HG02610 (cell line): ENCODE data around the gene FBXW4.

ENCODE experiments used
- ATAC-seq: cut with Tn5 transposase; IDR thresholded peaks from one replicate; pipeline ENCODE4 v1.9.1; 2021; ENCODE audit warnings: mild to moderate bottlenecking, moderate library complexity; ENCODE audit not compliant: unreplicated experiment

FBXW4 gene, protein sequence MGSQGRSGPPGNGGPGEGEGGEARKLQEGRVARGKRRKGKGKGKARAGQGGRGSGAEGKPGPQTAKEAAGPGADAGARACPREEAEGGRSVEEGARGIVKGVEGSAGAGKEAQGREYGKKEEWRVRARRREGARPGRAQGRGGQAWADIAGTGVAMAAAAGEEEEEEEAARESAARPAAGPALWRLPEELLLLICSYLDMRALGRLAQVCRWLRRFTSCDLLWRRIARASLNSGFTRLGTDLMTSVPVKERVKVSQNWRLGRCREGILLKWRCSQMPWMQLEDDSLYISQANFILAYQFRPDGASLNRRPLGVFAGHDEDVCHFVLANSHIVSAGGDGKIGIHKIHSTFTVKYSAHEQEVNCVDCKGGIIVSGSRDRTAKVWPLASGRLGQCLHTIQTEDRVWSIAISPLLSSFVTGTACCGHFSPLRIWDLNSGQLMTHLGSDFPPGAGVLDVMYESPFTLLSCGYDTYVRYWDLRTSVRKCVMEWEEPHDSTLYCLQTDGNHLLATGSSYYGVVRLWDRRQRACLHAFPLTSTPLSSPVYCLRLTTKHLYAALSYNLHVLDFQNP

DNA sequence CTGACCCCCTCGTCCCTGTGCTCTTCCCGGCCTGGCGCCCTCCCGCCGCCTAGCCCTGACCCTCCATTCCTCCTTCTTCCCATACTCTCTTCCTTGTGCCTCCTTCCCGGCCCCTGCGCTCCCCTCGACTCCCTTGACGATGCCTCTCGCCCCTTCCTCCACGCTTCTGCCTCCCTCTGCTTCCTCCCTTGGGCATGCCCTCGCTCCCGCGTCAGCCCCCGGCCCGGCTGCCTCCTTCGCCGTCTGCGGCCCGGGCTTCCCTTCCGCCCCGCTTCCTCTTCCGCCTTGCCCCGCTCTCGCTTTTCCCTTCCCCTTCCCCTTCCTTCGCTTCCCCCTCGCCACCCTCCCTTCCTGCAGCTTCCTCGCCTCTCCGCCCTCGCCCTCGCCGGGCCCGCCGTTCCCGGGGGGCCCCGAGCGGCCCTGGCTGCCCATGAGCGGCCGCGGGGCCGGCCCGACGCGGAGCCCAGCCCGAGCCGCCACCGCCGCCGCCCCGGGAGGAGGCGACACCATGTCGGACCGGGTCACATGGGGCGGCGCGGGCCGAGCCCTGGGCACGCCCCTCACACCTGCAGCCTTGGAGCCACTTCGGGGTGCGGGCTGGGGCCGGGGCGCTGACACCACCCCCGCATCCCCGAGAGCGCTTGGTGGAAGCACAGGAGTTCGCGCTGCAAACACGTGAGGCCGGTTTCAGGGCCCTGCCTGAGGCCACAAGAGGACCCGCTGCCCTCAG, at the start of gene FBXW4:
Gene FBXW4, minus strand, starts transcription at position 497 of the 730 bp plus-strand sequence. Its CDS starts 65 bp downstream, at position 432.
- ATAC-seq: peak; percentile 49

DNA sequence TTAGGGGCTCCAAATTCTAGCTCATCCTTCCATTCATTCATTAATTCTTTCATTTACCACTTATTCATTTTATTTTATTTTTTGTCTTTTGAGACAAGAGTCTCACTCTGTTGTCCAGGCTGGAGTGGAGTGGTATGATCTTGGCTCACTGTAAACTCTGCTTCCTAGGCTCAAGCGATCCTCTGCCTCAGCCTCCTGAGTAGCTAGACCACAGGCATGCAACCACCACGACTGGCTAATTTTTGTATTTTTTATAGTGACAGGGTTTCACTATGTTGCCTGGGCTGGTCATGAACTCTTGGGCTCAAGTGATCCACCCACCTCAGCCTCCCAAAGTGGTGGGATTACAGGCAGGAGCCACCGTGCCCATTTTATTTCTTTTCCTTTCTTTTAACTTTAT, 49.3 kb upstream of the FBXW4 start:
- no peak for ATAC-seq

DNA sequence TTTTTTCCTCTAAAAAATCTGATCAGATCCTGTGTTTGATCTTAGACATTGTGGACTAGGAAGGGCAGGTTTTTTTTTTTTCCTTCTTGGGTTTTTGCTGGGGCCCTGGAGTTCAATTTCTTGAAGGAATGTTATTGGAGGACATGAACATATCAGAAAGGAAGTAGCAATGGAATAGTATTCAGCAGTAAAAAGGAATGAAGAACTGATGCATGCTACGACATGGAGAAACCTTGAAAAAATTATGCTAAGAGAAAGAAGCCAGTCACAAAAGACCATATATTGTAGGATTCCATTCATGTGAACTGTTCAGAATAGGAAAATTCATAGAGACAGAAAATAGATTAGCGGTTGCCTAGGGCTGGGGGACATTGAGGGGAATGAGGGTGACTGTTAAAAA, 47.0 kb upstream of the FBXW4 start:
- ATAC-seq: no peak

DNA sequence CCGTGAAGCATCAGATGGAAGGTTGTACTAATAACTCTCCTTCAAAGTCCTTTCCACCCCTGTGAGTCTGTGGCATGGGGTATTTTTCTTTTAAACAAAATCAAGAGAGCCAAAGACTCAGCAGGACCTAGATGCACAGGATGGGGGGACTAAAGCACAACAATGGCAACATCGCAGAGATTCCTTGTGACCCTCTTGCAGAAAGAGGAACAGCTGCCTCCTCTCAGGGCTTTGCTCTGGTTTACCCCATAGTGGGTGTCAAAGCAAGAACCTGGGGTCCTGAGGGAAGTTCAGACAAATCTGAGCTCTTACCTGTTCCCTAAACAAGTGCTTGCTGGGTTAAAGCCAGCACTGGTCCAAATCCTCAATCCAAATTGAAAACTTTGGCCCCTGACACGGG, 41.7 kb upstream of the FBXW4 start:
- no peak for ATAC-seq

DNA sequence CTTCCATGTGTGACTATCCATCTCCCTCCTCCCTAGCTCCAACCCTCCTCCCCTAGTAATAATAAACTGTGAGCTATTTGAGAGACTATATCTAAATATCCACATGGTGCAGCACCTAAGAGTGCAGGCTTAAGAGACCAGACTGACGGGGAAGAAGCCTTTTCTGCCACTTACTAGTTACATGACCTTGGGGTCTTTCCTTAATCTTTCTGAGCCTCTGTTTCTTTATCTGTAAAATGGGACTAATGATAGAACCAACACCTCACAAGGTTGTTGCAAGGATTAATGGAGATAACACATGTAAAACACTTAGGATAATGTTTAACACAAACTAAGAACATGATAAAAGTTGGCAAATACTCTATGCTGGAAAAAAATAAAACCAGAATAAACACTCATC, 37.1 kb upstream of the FBXW4 start:
- ATAC-seq: no peak

DNA sequence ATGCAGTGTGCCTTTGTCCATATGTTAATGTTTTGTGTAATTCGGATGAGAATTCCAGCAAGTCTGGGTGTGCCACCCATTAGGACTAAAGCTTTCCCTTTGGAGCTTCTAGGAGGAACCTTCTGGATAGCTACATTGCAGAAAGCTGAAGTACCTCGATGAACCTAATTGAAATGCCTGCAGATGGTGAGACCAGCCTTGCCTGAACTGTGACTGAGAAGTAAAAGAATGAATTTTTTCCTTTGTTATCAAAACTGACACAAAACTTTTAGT, 31.1 kb upstream of the FBXW4 start:
- ATAC-seq: no peak

DNA sequence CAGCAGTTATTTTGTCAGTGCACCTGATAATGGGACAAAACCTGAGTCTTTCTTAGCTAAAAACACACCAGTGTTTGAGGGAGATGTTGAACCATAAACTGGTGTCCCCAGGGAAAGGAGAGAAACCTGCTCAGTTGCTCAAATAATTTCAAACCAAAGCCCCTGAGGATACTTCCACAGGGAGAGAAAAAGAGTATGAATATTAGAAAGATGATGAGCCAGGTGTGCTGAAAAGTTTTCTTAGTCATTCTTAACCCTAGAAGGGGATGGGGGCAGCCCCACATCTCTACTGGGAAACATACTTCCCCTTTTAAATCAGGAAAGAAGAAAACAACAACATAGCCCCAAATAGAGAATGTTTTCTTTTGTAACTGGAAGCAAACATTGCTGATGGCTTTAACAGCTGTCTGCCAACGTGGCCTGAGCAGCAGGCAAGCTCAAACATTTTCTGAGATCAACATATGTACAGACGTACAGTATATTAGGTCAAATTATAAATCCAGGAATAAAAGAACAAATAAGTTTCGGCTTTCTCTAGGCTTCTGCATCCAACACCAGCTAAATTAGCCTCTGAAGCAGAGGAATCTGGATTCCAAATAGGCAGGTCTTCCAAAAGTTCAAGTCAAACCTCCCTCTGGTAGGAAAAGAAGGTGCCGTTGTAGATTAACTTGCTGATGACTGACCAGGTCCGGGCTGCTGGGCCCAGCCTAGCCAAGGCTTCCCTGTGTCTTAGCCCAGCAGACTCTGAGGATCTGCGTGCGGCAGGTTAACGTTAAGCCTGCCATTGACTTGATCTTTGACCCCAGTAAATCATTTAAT, 30.5 kb upstream of the FBXW4 start:
- ATAC-seq: peak; percentile 71

DNA sequence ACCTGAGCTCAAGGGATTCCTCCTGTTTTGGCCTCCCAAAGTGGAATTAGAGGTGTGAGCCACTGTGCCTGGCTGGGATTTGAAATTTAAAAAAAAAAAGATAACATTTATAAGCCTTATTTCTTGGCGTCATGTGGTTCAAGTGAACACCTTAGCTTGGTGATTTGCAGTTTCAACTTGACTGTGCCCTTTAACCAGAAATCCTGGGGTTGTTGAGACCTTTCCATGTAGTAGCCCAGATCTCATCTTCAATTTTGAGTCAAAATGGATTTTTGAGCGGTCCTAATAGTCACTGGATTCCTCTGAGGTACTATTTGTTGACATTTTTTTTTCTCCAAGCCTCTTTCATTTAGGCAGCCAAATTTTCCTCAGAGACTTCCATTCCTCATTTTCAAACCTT, 29.5 kb upstream of the FBXW4 start:
- ATAC-seq: no peak

DNA sequence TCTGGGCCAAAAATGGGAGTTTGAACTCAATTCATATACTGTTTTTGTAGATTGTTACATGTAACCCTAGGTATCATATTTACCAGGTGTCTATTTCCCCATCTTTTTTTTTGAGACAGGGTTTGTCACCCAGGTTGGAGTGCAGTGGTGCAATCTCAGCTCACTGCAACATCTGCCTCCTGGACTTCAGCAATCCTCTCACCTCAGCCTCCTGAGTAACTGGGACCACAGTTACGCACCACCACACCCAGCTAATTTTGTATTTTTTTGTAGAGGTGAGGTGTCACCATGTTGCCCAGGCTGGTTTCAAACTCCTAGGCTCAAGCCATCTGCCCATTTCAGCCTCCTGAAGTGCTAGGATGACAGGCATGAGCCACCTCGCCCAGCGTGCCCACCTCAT, 28.2 kb upstream of the FBXW4 start:
- no peak for ATAC-seq

DNA sequence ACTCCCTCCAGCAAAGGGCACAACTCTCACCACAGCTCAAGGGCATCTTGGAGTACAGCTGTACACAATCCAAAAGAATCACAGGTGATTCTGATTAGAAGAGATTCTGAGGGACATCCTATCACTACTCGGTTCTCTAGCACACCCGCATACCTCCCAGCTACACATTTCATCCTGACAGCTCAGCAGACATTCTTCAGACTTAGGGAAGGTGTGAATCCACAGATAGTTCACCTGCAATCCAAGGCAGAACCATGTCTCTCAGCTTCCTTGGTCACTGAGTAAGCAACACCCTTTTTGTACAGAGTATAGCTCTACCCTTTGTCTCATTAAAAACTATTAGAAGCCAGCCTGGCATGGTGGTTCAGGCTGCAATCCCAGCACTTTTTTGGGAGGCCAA, 26.8 kb upstream of the FBXW4 start:
- no peak for ATAC-seq

DNA sequence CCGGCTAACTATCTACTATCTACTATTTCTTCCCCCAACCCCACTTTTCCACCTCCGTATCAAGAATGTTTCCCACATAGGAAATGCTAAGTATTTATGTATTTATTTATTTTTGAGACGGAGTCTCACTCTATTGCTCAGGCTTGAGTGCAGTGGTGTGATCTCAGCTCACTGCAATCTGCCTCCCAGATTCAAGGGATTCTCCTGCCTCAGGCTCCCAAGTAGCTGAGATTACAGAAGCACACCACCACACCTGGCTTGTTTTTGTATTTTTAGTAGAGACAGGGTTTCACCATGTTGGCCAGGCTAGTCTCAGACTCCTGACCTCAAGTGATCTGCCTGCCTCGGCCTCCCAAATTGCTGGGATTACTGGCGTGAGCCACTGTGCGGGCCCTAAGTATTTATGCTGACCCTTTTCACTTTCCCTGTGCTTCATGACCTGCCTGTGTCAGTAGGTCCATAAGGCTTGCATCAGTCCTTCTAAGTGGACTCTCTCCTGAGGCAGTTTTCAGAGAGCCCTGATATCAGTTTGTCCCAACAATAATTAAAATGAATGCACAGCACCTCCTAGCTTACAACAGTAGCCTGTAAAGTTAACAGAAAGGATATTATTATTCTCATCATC, 25.7 kb upstream of the FBXW4 start:
- ATAC-seq: no peak

DNA sequence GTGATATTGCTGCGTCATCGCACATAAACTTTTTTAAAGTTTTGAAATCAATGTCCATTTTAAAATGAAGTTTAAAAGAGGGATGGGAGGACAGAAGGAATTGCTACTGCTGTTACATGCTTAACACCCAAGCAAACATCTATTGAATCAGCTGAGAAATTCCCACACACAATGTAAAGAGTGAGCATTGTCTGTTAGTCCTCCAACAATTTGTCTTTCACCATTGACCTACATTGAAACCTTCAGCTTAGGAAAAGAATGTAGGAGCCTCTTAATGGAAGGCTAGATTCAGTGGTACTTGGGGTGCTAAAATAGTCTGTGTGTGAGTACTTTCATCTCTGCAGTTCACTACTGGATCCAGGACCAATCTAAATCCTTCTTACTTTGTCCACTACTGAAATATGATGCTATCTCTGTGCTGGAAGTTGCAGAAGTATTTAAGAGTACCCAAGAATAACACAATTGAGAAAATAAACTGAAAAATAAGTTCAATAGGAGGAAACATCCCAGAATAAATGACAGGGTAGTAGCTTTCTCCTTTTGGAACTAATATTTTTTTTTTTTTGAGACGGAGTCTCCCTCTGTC, 23.8 kb upstream of the FBXW4 start:
- ATAC-seq: no peak

DNA sequence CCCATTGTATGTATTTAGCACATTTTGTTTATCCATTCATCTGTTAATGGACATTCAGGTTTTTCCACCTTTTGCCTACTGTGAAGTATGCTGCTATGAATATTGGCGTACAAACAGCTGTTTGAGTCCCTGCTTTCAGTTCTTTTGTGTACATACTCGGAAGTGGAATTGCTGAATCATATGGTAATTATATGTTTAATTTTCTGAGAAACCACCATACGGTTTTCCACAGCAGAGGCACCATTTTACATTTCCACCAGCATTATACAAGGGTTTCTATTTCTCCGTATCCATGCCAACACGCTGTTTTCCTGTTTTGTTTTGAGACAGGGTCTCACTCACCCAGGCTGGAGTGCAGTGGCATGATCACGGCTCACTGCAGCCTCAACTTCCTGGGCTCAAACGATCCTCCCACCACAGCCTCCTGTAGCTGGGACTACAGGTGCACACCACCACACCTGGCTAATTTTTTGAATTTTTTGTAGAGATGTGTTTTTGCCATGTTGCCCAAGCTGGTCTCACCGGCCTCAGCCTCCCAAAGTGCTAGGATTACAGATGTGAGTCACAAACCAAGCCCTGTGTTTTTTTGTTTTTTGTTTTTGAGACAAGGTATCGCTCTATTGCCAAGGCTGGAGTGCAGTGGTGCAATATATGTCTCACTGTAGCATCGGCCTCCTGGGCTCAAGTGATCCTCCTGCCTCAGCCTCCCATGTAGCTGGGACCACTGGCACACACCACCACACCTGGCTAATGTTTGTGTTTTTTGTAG, 22.1 kb upstream of the FBXW4 start:
- no peak for ATAC-seq

DNA sequence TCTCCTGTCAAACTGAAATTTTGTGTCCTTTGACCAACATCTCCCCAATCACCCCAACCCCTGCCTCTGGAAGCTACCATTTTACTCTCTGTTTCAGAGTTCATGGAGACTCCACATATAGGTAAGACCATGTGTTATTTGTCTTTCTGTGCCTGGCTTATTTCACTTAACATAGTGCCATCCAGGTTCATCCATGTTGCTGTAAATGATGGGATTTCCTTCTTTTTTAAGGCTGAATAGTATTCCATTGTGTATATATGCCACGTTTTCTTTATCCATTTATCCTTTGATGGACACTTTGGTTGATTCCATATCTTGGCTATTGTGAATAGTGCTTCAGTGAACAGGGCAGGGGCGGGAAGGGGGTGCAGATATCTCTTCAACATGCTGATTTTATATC, 18.0 kb upstream of the FBXW4 start:
- ATAC-seq: no peak

DNA sequence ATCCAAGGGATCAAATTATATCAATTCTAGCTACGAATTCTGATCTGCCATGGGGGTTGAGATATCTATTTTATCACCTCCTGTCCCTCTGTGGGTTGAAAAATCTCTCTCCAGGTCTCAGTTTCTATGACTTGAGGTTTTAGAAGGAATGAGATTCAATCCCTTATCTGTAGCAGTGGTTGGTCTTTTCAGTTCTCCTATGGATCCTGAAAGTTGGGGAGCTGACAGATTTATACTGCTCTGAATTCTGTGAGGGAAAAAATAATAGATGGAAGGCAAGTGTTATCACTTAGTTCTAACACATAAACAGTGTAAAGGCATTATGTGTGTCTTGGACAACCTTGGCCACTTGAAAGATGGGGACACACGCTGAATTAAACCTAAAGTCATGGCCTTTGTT, 15.8 kb upstream of the FBXW4 start:
- no peak for ATAC-seq

DNA sequence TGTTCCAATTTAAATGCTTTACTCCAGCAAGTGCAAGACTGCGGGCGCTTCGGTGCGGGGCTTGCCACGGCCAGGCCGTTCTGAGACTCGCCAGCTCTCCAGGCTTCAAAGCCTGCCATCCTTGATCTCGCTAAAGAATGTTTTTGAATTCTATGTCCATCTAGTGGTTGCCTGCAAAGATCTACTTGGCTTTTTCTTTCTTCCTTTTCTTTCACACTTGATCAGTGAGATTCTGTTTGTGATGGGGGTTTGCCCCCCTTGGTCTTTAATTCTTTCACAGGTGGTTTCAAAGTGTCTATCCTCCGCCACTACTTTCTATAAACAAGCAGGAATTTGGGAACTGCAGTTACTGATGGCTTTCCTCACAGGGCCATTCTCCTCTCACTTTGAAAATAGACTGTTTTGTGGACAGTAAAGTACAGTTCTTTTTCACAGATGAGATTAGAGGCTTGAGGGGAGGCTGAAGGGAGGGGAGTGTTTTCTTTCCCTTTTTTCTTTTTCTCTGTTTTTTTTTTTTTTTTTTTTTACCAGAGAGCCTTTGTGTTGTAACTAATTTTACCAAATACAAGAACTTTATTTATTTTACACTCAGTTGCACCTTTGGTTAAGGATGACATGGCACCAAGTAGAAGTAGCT, 15.2 kb upstream of the FBXW4 start:
- ATAC-seq: no peak

DNA sequence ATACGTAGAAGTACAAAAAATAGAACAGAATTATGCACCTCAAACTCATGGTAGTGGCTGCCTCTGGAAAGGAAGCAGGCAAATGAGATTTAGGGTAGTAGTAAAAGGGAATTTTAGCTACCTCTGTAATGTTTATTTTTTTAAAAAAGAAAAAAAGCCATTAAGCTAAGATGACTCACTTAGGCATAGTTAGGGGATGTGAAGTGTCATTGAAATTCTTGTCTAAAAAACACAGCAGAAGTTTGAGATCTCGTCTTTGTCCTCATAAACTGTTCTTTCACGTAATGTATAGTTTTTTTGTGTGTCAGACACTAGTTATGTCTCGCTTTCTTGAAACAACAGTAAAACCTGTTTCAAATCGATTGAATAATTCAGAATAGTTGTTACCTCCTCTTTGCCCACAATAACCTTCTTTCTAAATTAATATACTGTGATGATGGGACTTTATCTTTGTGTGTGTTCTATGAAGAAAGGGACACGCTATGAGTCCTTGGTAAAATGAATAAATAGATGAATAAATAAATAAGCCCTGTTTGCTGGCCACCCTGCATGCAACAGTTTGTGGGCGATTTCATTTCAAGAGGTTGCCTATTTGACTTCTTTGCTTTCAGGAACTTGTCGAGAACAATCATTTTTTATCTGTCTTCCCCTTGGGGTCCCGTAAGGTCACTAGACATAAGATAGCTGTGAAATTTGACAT, 14.5 kb upstream of the FBXW4 start:
- ATAC-seq: no peak

DNA sequence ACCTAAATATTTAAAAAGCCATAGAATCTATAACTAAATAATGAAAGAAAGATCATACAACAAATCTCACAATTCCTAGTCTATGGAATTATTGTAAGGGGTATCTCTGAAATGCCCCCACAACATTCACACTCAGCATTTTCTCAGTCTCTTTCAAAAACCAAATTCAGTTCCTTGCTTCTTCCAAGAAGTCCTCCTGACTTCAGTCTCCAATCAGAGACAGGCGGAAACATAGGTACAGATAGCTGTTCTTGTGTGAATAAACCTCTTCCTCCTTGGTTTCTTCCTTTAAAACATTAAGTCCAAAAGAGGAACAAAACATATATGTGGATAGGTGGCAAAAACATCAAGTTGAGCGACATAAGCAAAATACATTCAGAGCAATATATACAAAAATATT, 13.9 kb upstream of the FBXW4 start:
- no peak for ATAC-seq

DNA sequence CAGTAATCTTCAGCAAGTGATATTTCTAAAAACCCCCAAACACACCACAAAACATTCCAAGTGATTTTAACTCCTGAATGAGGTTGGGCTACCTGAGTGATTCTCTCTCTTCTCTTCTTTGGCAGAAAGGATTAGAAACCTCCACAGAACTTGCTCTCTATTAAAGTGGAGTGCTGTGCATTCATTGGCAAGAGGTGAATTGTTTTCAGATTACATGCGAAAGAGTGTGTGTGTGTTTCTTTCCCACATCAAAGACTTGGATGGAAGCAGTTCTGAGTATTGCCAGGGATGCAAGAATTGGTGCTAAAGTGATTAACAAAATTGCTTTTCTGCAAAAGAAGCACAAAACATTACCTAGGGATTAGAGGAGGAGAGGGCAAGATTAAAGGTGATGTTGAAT, 13.1 kb upstream of the FBXW4 start:
- ATAC-seq: no peak
